Esophagus muscularis mucosa (tissue), 4 donors: ENCODE results near the gene BGN. TPM values are rescaled to one million over a fixed set of nuclear protein-coding genes. Genes with fewer than 3 reads are reported as not detected.

Experiments
- DNase-seq: peaks from one replicate; pipeline ENCODE4 v3.0.0-alpha.2; 2017; ENCODE audit errors: extremely low spot score
- H3K27ac ChIP-seq, 4 donors: fragments of 200-600 bp; sonication (generic); replicated peaks in 1 of 4; 1 replicate in 3 of 4; 2 replicates in 1 of 4; pipeline ENCODE4 v1.5.1; 2016 to 2019; ENCODE audit warnings: mild to moderate bottlenecking in 1 of 4
- H3K27me3 ChIP-seq, 4 donors: fragments of 200-600 bp; sonication (generic); one replicate each; pipeline versions ENCODE4 v1.5.1 to v1.6.0; 2016 to 2019
- H3K36me3 ChIP-seq, 4 donors: fragments of 200-600 bp; sonication (generic); one replicate each; pipeline ENCODE4 v1.5.1; 2016 to 2019
- H3K4me1 ChIP-seq, 4 donors: fragments of 200-600 bp; sonication (generic); one replicate each; pipeline ENCODE4 v1.5.1; 2016 to 2019
- H3K4me3 ChIP-seq, 4 donors: fragments of 200-600 bp; sonication (generic); 1 replicate in 2 of 4; 2 replicates in 2 of 4; pipeline ENCODE4 v1.5.1; 2016 to 2019; ENCODE audit warnings: mild to moderate bottlenecking in 4 of 4, moderate library complexity in 1 of 4
- H3K9me3 ChIP-seq, 4 donors: fragments of 200-600 bp; sonication (generic); 1 replicate in 3 of 4; 2 replicates in 1 of 4; pipeline ENCODE4 v1.5.1; 2016 to 2019
- EP300 ChIP-seq: sonication (generic); formaldehyde crosslinking; IDR thresholded peaks from one replicate; pipeline ENCODE4 v1.6.1; 2017; ENCODE audit warnings: antibody characterized with exemption
- POLR2A ChIP-seq: fragments of 450-650 bp; IDR thresholded peaks from one replicate; pipeline ENCODE4 v1.6.1; 2017; ENCODE audit warnings: antibody characterized with exemption, moderate library complexity, mild to moderate bottlenecking, low read depth
- POLR2AphosphoS5 ChIP-seq, 2 donors: sonication (generic); formaldehyde crosslinking; IDR thresholded peaks; one replicate each; pipeline ENCODE4 v1.6.1; 2017; ENCODE audit warnings: antibody characterized with exemption in 2 of 2
- WGBS: methylation state at CpG from one replicate; pipeline ENCODE4 v1.1.5; 2018; 5-methylcytosine and 5-hydroxymethylcytosine counted together
- intact Hi-C: fragments of 100-400 bp; cut with DNase I; formaldehyde crosslinking; loops from one replicate; pipeline ENCODE4 v1.15.1; 2023
- total RNA-seq, 4 donors: library from RNA; depleted of rRNA; stranded (reverse); fragments of >200 nt; gene quantifications; one replicate each; pipeline versions ENCODE4 v1.1.0 to v1.2.1, GENCODE V29; 2016
- TF ChIP-seq, protein P1 (sequence below), 3 experiments: fragments of 200-600 bp in 2 of 3; fragments of 450-650 bp in 1 of 3; sonication (generic) in 2 of 3; IDR thresholded peaks; one replicate each; pipeline ENCODE4 v1.5.1; 2017 to 2019; ENCODE audit warnings: antibody characterized with exemption in 3 of 3, mild to moderate bottlenecking in 2 of 3, moderate library complexity in 1 of 3

BGN gene
- total RNA-seq, 4 donors from 2014 or later, result 16.6 to 77.8 (median 21.5) TPM

GRCh38 chrX:153533091-153533490, 38.3 kb downstream of the BGN start:
- H3K36me3 ChIP-seq, result no peaks in the 10 kb centered on the region
- H3K27me3 ChIP-seq, result no peaks in the 10 kb centered on the region
- H3K4me3 ChIP-seq, result no peak overlapping the region
- TF ChIP-seq POLR2A (no peak), POLR2AphosphoS5 (IDR thresholded peaks at IDR 0.05) (no peak), EP300 (no peak)
- TF ChIP-seq, protein P1, sequence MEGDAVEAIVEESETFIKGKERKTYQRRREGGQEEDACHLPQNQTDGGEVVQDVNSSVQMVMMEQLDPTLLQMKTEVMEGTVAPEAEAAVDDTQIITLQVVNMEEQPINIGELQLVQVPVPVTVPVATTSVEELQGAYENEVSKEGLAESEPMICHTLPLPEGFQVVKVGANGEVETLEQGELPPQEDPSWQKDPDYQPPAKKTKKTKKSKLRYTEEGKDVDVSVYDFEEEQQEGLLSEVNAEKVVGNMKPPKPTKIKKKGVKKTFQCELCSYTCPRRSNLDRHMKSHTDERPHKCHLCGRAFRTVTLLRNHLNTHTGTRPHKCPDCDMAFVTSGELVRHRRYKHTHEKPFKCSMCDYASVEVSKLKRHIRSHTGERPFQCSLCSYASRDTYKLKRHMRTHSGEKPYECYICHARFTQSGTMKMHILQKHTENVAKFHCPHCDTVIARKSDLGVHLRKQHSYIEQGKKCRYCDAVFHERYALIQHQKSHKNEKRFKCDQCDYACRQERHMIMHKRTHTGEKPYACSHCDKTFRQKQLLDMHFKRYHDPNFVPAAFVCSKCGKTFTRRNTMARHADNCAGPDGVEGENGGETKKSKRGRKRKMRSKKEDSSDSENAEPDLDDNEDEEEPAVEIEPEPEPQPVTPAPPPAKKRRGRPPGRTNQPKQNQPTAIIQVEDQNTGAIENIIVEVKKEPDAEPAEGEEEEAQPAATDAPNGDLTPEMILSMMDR (IDR thresholded peaks at IDR 0.05), result no peak
- 80% methylated on average over 15 of the region's 15 CpGs for WGBS
- no peak overlapping the region for H3K27ac ChIP-seq
- H3K4me1 ChIP-seq, result no peaks in the 10 kb centered on the region
- no peaks in the 10 kb centered on the region for H3K9me3 ChIP-seq
- intact Hi-C loops, result no loop called here
- no peak for DNase-seq

DNA sequence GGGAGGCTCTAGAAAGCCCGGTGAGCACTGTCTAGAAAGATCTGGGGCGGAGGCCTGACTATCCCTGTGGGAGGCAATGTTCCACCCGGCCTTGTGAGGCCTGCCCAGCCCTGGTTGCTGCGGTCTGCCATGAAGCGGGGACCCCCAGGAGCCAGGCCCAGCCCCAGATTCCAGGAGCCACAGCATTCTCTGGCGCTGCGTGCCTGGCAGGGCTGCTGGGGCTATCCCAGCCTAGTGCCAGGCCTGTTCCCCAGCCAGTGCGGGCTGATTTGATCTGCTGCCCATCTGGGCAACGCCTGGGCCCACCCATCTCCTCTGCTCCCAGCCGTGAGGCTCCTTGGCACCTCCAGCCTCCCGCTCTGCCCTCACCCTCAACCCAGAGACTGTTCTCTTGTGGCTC, 42.3 kb downstream of the BGN start:
- Histone ChIP-seq H3K27me3 (peaks cover 0 to 10% (median 0%) of the 10 kb centered on the region in 4 donors), H3K36me3 (no peaks in the 10 kb centered on the region), H3K27ac (no peak overlapping the region), H3K4me3 (no peak overlapping the region), H3K9me3 (no peaks in the 10 kb centered on the region), H3K4me1 (peaks cover 0 to 3% (median 0%) of the 10 kb centered on the region in 4 donors)
- intact Hi-C loops, result no loop called here
- DNase-seq, result no peak
- 73% methylated on average over 6 of the region's 11 CpGs for WGBS
- TF ChIP-seq POLR2AphosphoS5 (IDR thresholded peaks at IDR 0.05) (no peak), POLR2A (no peak), EP300 (no peak)
- TF ChIP-seq, protein P1 (IDR thresholded peaks at IDR 0.05), result no peak

DNA sequence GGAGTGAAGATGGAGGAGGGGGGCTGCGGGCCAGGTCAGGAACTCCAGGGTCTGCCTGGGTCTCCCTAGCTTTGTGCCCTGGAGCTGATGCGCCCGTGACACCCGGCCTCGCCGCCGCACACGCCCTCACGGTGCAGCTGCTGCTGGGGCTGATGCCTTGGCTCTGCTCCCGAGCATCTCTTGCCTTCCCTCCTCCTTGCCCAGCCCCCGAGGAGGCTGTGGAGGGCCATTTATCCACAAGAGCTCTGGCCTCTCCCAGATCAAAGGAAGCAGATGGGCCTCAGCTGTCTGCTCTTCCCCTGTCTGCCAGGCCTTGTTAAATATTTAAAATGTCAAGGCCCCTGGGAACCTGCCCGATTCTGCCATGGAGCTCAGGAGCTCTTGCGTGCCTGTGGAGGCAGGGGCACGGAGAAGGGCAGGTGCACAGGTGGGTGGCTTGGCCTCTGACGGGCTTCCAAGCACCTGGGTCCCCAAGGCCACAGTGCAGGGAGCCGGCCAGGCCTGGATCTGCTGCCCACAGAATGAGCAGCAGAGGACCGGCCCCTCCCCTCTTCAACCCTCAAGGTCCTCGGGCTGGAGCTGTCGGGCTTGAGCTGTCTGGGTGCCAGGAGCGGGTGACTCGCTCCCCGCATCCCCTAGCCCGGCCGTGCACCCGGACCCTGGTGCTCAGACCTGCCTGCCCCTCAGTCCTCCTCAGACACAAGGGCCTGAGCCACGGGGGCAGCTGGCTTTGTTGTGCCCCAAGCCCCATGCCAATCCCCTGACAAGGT, 42.9 kb downstream of the BGN start:
- no peak for TF ChIP-seq POLR2A
- no peak for TF ChIP-seq EP300
- TF ChIP-seq, protein P1 (IDR thresholded peaks at IDR 0.05), result no peak
- no peak for TF ChIP-seq POLR2AphosphoS5 (IDR thresholded peaks at IDR 0.05)
- H3K27me3 ChIP-seq, result peaks cover 0 to 10% (median 0%) of the 10 kb centered on the region in 4 donors
- peaks cover 0 to 3% (median 0%) of the 10 kb centered on the region in 4 donors for H3K4me1 ChIP-seq
- H3K27ac ChIP-seq, result no peak overlapping the region
- DNase-seq, result no peak
- no peaks in the 10 kb centered on the region for H3K9me3 ChIP-seq
- H3K4me3 ChIP-seq, result no peak overlapping the region
- H3K36me3 ChIP-seq, result no peaks in the 10 kb centered on the region
- intact Hi-C loops, result no loop called here
- 91% methylated on average over 7 of the region's 26 CpGs for WGBS

DNA sequence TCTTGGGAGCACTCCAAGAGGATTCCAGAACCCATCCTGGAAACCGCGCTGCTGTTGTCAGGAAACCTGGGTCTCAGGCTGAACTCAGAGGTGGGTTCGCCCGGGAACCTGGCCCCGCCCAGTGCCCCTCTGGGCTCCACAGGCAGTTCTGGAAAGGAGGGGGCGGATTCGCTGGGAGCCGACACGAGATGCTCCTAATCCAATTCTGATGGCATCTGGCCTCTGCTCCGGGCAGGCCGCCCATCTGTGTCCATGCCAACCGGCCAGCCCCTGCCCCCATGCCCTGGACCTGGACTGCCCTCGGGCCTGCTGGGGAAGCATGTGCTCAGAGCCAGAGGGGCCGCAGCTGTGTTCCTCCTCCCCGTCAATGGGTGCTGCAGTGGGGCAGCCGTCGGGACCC, 43.6 kb downstream of the BGN start:
- TF ChIP-seq POLR2AphosphoS5 (IDR thresholded peaks at IDR 0.05) (no peak), EP300 (no peak), POLR2A (no peak)
- TF ChIP-seq, protein P1 (IDR thresholded peaks at IDR 0.05), result no peak
- 77% methylated on average over 14 of the region's 17 CpGs for WGBS
- DNase-seq, result no peak
- no peak overlapping the region for H3K4me3 ChIP-seq
- intact Hi-C loops, result no loop called here
- no peaks in the 10 kb centered on the region for H3K9me3 ChIP-seq
- no peak overlapping the region for H3K27ac ChIP-seq
- no peaks in the 10 kb centered on the region for H3K36me3 ChIP-seq
- H3K4me1 ChIP-seq, result peaks cover 0 to 3% (median 0%) of the 10 kb centered on the region in 4 donors
- H3K27me3 ChIP-seq, result peaks cover 0 to 10% (median 0%) of the 10 kb centered on the region in 4 donors
